T-cell (primary cell): ENCODE results near the gene BSG. TPM values are rescaled to one million over a fixed set of nuclear protein-coding genes. Genes with fewer than 3 reads are reported as not detected.
"Not testable (repeated sequence)": the region's sequence is repeated elsewhere in the genome, so short reads cannot be mapped to it uniquely, and the experiment has no call there.

Experiments
- ATAC-seq, 4 experiments: fragments of 200-7000 bp in 3 of 4; fragments of 150-1000 bp in 1 of 4; cut with Tn5 transposase; replicated peaks in 1 of 4; 1 replicate in 3 of 4; 2 replicates in 1 of 4; pipeline ENCODE4 v1.10.0; 2021; ENCODE audit warnings: moderate library complexity in 3 of 4, mild to moderate bottlenecking in 2 of 4, moderate number of reproducible peaks in 1 of 4
- CTCF ChIA-PET, 2 donors: fragments of 300-600 bp; sonication (Branson Sonifier 250); formaldehyde crosslinking; loops; one replicate each; lab custom pipeline; 2022; ENCODE audit warnings: antibody characterized with exemption in 2 of 2; lab: Charles Lee
- POLR2A ChIA-PET, 2 donors: fragments of 300-600 bp; sonication (Branson Sonifier 250); formaldehyde crosslinking; loops; one replicate each; lab custom pipeline; 2022; ENCODE audit warnings: antibody characterized with exemption in 2 of 2; lab: Charles Lee
- DNase-seq, 35 experiments: peaks; one replicate each; pipeline versions ENCODE4 v3.0.0 to v3.0.0-alpha.2; 2013 to 2023
- H3K27ac ChIP-seq: one replicate; pipeline ENCODE4 v1.5.1; 2013; ENCODE audit warnings: low read length
- H3K27me3 ChIP-seq, 2 experiments: replicated peaks in 1 of 2; 1 replicate in 1 of 2; 2 replicates in 1 of 2; pipeline versions ENCODE4 v1.6.1 to v1.7.0; 2013; ENCODE audit warnings: low read length in 1 of 2, mixed read lengths in 1 of 2; ENCODE audit not compliant: control insufficient read depth in 2 of 2, insufficient read depth in 2 of 2; ENCODE audit errors: extremely low read depth in 1 of 2
- H3K36me3 ChIP-seq, 2 donors: 1 replicate in 1 of 2; 2 replicates in 1 of 2; pipeline versions ENCODE4 v1.6.1 to v1.7.0; 2013; ENCODE audit warnings: low read length in 1 of 2; ENCODE audit not compliant: control insufficient read depth in 2 of 2, insufficient read depth in 1 of 2; ENCODE audit errors: extremely low read depth in 1 of 2
- H3K4me1 ChIP-seq, 2 experiments: 1 replicate in 1 of 2; 2 replicates in 1 of 2; pipeline versions ENCODE4 v1.6.1 to v1.7.0; 2013; ENCODE audit warnings: low read length in 2 of 2, mixed read lengths in 1 of 2; ENCODE audit not compliant: insufficient read depth in 2 of 2, control insufficient read depth in 1 of 2; ENCODE audit errors: extremely low read depth in 1 of 2
- H3K4me3 ChIP-seq, 2 donors: 1 replicate in 1 of 2; 2 replicates in 1 of 2; pipeline versions ENCODE4 v1.5.1 to v1.7.0; 2013; ENCODE audit warnings: mild to moderate bottlenecking in 2 of 2, low read length in 1 of 2, moderate library complexity in 1 of 2; ENCODE audit not compliant: control insufficient read depth in 1 of 2; ENCODE audit errors: extremely low read depth in 1 of 2
- H3K9me3 ChIP-seq: 2 replicates; pipeline ENCODE4 v1.7.0; 2013
- H3K27ac Mint-ChIP-seq, 2 donors: one replicate each; pipeline ENCODE4 v1.8.0; 2020 to 2021; ENCODE audit warnings: mild to moderate bottlenecking in 2 of 2, mixed read lengths in 2 of 2
- H3K27me3 Mint-ChIP-seq, 2 donors: one replicate each; pipeline ENCODE4 v1.8.0; 2021 to 2022; ENCODE audit warnings: mixed read lengths in 2 of 2
- H3K36me3 Mint-ChIP-seq: one replicate; pipeline ENCODE4 v1.8.0; 2021; ENCODE audit warnings: mixed read lengths
- H3K4me1 Mint-ChIP-seq, 3 donors: one replicate each; pipeline ENCODE4 v1.8.0; 2020 to 2022; ENCODE audit warnings: mixed read lengths in 3 of 3, mild to moderate bottlenecking in 1 of 3
- H3K4me3 Mint-ChIP-seq, 3 donors: one replicate each; pipeline ENCODE4 v1.8.0; 2020 to 2022; ENCODE audit warnings: mild to moderate bottlenecking in 3 of 3, mixed read lengths in 3 of 3, moderate library complexity in 3 of 3
- H3K9me3 Mint-ChIP-seq, 3 donors: one replicate each; pipeline ENCODE4 v1.8.0; 2020 to 2022; ENCODE audit warnings: mixed read lengths in 3 of 3
- WGBS: methylation state at CpG from one replicate; pipeline ENCODE4 v1.1.5; 2013; ENCODE audit warnings: missing lambda C conversion rate; ENCODE audit not compliant: insufficient coverage; 5-methylcytosine and 5-hydroxymethylcytosine counted together
- total RNA-seq, 35 experiments: library from RNA in 6 of 35; stranded (reverse) in 6 of 35; fragments of 120-200 nt in 1 of 35; gene quantifications; one replicate each; pipeline versions ENCODE4 v1.2.1 to v1.2.4 and lab custom pipeline; 2013 to 2026

The BSG gene
- total RNA-seq, 5 donors from 2014 or later (not counting 1 experiment from before 2014, with no cell fraction given): 89.3 to 165 (median 152) TPM

DNA sequence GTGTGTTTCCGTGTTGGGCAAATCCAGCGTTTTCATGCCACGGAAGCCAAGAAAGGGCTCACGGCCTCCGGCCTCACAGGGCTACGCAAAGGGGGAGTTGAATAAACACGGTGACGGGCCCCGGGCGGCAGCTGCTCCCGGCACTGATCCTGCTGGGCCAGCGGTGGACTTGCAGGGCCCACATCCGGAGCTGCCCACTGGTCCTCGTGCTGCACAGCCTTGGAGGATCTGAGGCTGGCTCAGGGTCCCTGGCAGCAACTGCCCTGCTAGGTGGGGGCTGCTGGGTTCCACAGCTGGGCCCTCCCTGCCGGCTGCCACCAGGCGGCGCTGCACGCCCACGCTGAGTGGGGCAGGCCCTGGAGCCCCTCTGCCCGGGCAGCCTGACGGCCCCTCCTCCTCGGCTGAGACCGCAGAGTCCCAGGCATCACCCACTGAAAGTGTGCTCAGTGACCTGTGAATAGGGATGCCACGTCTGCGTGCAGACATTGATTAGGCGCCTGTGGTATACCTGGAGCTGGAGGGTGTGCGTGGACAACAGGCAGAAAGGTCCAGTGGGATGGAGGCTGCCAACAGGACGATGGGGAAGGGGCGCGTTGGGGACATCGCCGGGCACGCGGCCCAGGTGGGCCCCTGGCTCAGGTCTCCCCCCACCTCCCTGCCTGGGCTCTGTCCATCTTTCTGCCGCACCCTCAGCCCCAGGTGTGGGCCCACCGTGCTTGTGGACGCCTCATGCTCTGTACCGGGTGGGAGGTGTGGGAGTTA lies 12.0 kb downstream of the BSG start:
- 42% methylated on average over 24 of the region's 38 CpGs for WGBS
- POLR2A ChIA-PET: interaction anchor here in 1 of 2 donors (0.6 kb wide), 1 partner anchor 482 kb away, joined by 3 read pairs; the partner anchor contains the start of gene ARHGAP45
- Histone ChIP-seq H3K36me3 (peaks cover 4 to 35% of the 10 kb centered on the region in 2 donors), H3K27me3 (peaks cover 0 to 54% of the 10 kb centered on the region in 2 experiments), H3K4me1 (peaks cover 0 to 24% of the 10 kb centered on the region in 2 experiments), H3K9me3 (no peaks in the 10 kb centered on the region), H3K4me3 (no peak overlapping the region), H3K27ac (no peak overlapping the region)
- DNase-seq (peak in 34 of 35 experiments; percentile 32 to 81 (median 59)), ATAC-seq (peak; percentile 65 to 72 (median 69))
- H3K4me3 Mint-ChIP-seq: no peak overlapping the region
- no peaks in the 10 kb centered on the region for H3K36me3 Mint-ChIP-seq
- peaks cover 4 to 11% of the 10 kb centered on the region in 2 donors for H3K27me3 Mint-ChIP-seq
- CTCF ChIA-PET: interaction anchor here in 1 of 2 donors (0.8 kb wide), 1 partner anchor 150 kb away, joined by 5 read pairs; no protein-coding TSS in a partner anchor
- H3K9me3 Mint-ChIP-seq: no peaks in the 10 kb centered on the region
- H3K27ac Mint-ChIP-seq: no peak overlapping the region
- peaks cover 6 to 11% (median 8%) of the 10 kb centered on the region in 3 donors for H3K4me1 Mint-ChIP-seq

DNA sequence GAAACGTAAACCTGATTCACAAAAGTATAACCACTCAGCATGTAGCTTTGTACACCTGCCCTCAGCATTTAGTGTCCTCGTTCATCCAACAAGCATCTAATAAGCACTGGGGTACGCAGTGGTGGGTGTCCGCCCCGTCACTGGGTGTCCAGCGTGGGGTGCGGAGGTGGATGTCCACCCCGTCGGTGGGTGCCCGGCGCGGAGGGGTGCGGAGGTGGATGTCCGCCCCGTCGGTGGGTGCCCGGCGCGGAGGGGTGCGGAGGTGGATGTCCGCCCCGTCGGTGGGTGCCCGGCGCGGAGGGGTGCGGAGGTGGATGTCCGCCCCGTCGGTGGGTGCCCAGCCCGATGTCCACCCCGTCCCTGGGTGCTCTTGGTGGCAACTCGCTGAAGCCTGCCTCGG lies 12.8 kb downstream of the BSG start:
- H3K4me1 Mint-ChIP-seq: peaks cover 6 to 11% (median 8%) of the 10 kb centered on the region in 3 donors
- H3K27ac ChIP-seq, H3K27ac Mint-ChIP-seq, H3K4me3 Mint-ChIP-seq, H3K9me3 Mint-ChIP-seq, H3K36me3 Mint-ChIP-seq, H3K4me3 ChIP-seq, ATAC-seq, H3K9me3 ChIP-seq, DNase-seq: not testable (repeated sequence)
- ChIA-PET POLR2A (interaction anchor here in 1 of 2 donors (0.6 kb wide), 1 partner anchor 482 kb away, joined by 3 read pairs; the partner anchor contains the start of gene ARHGAP45), CTCF (interaction anchor here in 1 of 2 donors (1.7 kb wide), 1 partner anchor 9 kb away, joined by 5 read pairs; no protein-coding TSS in a partner anchor)
- WGBS: 92% methylated on average over 8 of the region's 34 CpGs
- peaks cover 4 to 11% of the 10 kb centered on the region in 2 donors for H3K27me3 Mint-ChIP-seq
- peaks cover 0 to 54% of the 10 kb centered on the region in 2 experiments for H3K27me3 ChIP-seq
- H3K36me3 ChIP-seq: peaks cover 3 to 28% of the 10 kb centered on the region in 2 donors
- peaks cover 0 to 24% of the 10 kb centered on the region in 2 experiments for H3K4me1 ChIP-seq

DNA sequence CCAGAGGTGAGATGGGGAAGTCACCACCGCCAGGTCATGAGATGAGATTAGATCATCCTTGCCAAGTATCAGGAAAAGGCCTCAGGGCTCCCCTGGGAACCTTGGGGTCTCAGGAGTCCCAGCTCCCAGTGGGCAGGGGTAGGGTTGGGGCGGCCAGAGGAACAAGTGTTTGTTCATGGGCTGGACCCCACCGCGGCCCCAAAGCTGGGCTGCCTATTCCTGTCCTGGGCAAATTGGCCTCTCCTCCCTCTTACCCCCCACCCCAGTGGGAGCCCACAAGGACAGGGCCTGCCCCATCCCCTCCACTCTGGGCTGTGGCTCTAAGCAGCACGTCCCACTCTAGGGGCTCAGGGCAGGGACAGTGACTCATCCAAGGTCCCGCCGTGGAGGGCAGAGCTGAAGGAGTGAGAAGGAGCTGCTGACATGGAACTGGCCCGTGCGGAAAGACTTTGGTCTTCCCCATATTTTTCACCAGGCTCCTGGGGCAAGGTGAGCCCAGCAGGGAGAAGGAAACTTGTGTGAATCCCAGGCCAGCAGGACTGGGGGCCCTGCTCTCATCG lies 13.2 kb downstream of the BSG start:
- no peak for DNase-seq
- H3K36me3 ChIP-seq: peaks cover 0 to 24% of the 10 kb centered on the region in 2 donors
- peaks cover 6 to 13% (median 8%) of the 10 kb centered on the region in 3 donors for H3K4me1 Mint-ChIP-seq
- POLR2A ChIA-PET: no interaction called here
- H3K36me3 Mint-ChIP-seq: no peaks in the 10 kb centered on the region
- no peak for ATAC-seq
- no peak overlapping the region for H3K27ac Mint-ChIP-seq
- H3K4me3 Mint-ChIP-seq: no peak overlapping the region
- peaks cover 4 to 13% of the 10 kb centered on the region in 2 donors for H3K27me3 Mint-ChIP-seq
- H3K4me3 ChIP-seq: no peak overlapping the region
- peaks cover 0 to 25% of the 10 kb centered on the region in 2 experiments for H3K4me1 ChIP-seq
- no peaks in the 10 kb centered on the region for H3K9me3 Mint-ChIP-seq
- CTCF ChIA-PET: interaction anchor here in 1 of 2 donors (1.7 kb wide), 1 partner anchor 10 kb away, joined by 5 read pairs; no protein-coding TSS in a partner anchor
- H3K27ac ChIP-seq: no peak overlapping the region
- WGBS: 93% methylated on average over 2 of the region's 10 CpGs
- H3K27me3 ChIP-seq: peaks cover 0 to 55% of the 10 kb centered on the region in 2 experiments
- no peaks in the 10 kb centered on the region for H3K9me3 ChIP-seq

DNA sequence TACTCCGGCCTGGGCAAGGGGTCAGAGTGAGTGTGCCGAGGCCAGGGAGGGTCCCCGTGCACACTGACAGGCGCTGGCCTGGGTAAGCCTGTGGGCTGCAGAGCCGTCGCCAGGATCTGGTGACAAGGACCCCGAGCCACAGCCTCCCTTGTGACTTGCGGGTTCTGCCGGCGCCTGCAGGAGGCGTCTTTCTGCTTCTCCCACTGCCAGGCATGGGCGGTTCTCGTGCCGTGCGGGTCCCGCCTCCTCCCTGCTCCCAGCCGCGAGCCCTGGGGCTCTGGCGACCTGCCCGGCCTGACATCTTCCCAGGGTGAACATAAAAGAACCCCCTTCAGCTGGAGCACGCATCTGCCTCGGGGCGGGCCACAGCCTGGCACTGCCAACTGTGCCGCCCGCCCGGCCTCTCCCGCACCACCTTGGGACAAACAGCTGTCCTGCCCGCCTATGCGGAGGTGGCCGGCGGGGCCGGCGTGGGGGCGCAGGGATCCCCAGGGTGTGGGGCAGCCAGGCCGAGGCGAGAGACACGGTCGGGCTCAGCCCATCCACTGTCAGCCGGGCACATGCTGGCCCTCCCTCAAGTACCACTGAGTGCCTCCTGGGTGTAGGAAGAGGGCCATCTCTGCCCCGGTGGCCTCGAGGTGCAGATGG lies 15.8 kb downstream of the BSG start:
- H3K27ac Mint-ChIP-seq: no peak overlapping the region
- Histone ChIP-seq H3K36me3 (peaks cover 0 to 3% of the 10 kb centered on the region in 2 donors), H3K27ac (no peak overlapping the region), H3K27me3 (peaks cover 0 to 78% of the 10 kb centered on the region in 2 experiments), H3K9me3 (no peaks in the 10 kb centered on the region), H3K4me3 (no peak overlapping the region), H3K4me1 (peaks cover 0 to 35% of the 10 kb centered on the region in 2 experiments)
- no peaks in the 10 kb centered on the region for H3K9me3 Mint-ChIP-seq
- H3K4me3 Mint-ChIP-seq: peak overlapping the region in 2 of 3 donors; percentile 49 to 53
- WGBS: 8% methylated on average over 31 of the region's 41 CpGs
- CTCF ChIA-PET: no interaction called here
- DNase-seq (peak in 33 of 35 experiments; percentile 34 to 75 (median 57)), ATAC-seq (peak; percentile 53 to 69 (median 60))
- peaks cover 6 to 17% (median 10%) of the 10 kb centered on the region in 3 donors for H3K4me1 Mint-ChIP-seq
- POLR2A ChIA-PET: no interaction called here
- no peaks in the 10 kb centered on the region for H3K36me3 Mint-ChIP-seq
- H3K27me3 Mint-ChIP-seq: peaks cover 4 to 20% of the 10 kb centered on the region in 2 donors

DNA sequence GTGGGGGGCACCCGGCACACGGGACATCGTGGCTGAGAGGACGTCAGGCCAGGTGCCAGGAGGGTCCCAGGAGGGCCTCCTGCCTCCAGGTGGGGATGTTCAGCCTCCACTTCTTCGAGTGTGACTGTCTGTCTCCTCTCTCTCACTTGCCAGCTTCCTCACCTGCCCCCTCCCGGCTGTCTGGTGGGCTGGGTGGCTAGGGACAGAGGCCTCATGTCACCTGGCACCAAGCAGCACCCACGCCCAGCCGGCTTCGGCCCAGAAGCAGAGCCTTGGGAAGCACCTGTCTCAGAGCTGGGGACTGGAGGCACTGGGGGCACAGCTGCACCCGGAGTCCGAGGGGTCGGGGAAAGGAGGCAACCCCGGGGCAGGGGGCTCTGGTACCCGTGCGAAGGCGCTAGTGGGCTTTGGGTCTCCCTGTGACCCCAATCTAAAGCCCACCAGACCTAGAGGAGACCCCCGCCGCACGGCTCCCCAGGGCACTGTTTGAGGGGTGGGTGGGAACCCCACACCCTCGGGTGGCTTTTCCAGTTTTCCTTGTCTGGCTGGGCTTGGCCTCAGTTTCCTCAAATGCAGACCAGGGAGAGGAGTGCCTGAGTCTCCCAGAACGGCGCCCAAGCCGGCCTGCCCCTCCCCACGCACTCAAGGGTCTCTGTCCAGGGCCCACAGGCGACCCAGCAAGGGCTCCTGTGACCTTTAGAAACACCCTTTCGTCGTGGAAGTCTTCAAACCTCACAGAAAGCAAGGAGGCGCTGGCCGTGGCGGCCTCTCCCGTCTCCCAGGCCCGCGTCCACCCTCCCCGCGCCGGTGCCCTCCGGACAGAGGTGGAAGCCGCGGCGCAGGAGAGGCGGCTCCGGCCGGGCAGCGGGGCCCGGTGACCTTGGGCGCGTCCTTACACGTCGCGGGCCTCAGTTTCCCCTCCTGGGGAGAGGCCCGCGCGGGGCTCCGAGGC lies 16.6 kb downstream of the BSG start:
- no peaks in the 10 kb centered on the region for H3K36me3 Mint-ChIP-seq
- Histone ChIP-seq H3K4me3 (peak overlapping the region in 1 of 2 donors; percentile 45), H3K27ac (no peak overlapping the region), H3K4me1 (peaks cover 0 to 31% of the 10 kb centered on the region in 2 experiments), H3K36me3 (no peaks in the 10 kb centered on the region), H3K27me3 (peaks cover 0 to 73% of the 10 kb centered on the region in 2 experiments), H3K9me3 (no peaks in the 10 kb centered on the region)
- H3K27ac Mint-ChIP-seq: no peak overlapping the region
- peaks cover 1 to 15% (median 10%) of the 10 kb centered on the region in 3 donors for H3K4me1 Mint-ChIP-seq
- H3K27me3 Mint-ChIP-seq: peaks cover 4 to 21% of the 10 kb centered on the region in 2 donors
- ChIA-PET POLR2A (no interaction called here), CTCF (interaction anchor here in 1 of 2 donors (0.6 kb wide), 1 partner anchor 28 kb away, joined by 6 read pairs; no protein-coding TSS in a partner anchor)
- ATAC-seq (peak; percentile 3 to 13 (median 10)), DNase-seq (peak in 3 of 35 experiments; percentile 13 to 35 (median 30))
- H3K4me3 Mint-ChIP-seq: peak overlapping the region; percentile 28 to 53 (median 49)
- 15% methylated on average over 36 of the region's 54 CpGs for WGBS
- H3K9me3 Mint-ChIP-seq: no peaks in the 10 kb centered on the region
